ENCODE measurements around the gene HPDL. TPM values are rescaled to one million over a fixed set of nuclear protein-coding genes. Genes with fewer than 3 reads are reported as not detected.

Gene HPDL
- total and polyA plus RNA-seq, 2 of the 8 experiments (the other 6 are each of a cell fraction or from before 2014, with no cell fraction given) = 58.5 to 62.7 TPM

DNA sequence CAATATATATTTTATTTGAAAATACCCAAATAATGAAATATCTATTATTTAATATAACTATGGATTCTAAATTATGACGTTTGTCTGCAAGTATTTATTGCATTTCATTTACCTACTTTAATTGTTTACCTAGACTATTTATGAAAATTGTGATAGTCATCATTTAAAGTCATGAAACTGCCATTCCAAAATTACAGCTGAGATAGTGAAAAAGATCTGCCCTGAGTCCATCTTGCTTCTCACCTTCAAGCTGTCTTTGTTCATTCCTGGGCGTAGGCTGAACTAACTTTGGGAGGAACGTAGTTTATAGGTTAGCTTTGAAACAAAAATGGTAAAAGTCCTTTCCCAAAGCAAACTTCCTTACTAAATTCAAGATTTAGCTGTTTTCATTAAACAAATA is 12.4 kb upstream of the HPDL start (continued):
- TF ChIP-seq, protein P1, sequence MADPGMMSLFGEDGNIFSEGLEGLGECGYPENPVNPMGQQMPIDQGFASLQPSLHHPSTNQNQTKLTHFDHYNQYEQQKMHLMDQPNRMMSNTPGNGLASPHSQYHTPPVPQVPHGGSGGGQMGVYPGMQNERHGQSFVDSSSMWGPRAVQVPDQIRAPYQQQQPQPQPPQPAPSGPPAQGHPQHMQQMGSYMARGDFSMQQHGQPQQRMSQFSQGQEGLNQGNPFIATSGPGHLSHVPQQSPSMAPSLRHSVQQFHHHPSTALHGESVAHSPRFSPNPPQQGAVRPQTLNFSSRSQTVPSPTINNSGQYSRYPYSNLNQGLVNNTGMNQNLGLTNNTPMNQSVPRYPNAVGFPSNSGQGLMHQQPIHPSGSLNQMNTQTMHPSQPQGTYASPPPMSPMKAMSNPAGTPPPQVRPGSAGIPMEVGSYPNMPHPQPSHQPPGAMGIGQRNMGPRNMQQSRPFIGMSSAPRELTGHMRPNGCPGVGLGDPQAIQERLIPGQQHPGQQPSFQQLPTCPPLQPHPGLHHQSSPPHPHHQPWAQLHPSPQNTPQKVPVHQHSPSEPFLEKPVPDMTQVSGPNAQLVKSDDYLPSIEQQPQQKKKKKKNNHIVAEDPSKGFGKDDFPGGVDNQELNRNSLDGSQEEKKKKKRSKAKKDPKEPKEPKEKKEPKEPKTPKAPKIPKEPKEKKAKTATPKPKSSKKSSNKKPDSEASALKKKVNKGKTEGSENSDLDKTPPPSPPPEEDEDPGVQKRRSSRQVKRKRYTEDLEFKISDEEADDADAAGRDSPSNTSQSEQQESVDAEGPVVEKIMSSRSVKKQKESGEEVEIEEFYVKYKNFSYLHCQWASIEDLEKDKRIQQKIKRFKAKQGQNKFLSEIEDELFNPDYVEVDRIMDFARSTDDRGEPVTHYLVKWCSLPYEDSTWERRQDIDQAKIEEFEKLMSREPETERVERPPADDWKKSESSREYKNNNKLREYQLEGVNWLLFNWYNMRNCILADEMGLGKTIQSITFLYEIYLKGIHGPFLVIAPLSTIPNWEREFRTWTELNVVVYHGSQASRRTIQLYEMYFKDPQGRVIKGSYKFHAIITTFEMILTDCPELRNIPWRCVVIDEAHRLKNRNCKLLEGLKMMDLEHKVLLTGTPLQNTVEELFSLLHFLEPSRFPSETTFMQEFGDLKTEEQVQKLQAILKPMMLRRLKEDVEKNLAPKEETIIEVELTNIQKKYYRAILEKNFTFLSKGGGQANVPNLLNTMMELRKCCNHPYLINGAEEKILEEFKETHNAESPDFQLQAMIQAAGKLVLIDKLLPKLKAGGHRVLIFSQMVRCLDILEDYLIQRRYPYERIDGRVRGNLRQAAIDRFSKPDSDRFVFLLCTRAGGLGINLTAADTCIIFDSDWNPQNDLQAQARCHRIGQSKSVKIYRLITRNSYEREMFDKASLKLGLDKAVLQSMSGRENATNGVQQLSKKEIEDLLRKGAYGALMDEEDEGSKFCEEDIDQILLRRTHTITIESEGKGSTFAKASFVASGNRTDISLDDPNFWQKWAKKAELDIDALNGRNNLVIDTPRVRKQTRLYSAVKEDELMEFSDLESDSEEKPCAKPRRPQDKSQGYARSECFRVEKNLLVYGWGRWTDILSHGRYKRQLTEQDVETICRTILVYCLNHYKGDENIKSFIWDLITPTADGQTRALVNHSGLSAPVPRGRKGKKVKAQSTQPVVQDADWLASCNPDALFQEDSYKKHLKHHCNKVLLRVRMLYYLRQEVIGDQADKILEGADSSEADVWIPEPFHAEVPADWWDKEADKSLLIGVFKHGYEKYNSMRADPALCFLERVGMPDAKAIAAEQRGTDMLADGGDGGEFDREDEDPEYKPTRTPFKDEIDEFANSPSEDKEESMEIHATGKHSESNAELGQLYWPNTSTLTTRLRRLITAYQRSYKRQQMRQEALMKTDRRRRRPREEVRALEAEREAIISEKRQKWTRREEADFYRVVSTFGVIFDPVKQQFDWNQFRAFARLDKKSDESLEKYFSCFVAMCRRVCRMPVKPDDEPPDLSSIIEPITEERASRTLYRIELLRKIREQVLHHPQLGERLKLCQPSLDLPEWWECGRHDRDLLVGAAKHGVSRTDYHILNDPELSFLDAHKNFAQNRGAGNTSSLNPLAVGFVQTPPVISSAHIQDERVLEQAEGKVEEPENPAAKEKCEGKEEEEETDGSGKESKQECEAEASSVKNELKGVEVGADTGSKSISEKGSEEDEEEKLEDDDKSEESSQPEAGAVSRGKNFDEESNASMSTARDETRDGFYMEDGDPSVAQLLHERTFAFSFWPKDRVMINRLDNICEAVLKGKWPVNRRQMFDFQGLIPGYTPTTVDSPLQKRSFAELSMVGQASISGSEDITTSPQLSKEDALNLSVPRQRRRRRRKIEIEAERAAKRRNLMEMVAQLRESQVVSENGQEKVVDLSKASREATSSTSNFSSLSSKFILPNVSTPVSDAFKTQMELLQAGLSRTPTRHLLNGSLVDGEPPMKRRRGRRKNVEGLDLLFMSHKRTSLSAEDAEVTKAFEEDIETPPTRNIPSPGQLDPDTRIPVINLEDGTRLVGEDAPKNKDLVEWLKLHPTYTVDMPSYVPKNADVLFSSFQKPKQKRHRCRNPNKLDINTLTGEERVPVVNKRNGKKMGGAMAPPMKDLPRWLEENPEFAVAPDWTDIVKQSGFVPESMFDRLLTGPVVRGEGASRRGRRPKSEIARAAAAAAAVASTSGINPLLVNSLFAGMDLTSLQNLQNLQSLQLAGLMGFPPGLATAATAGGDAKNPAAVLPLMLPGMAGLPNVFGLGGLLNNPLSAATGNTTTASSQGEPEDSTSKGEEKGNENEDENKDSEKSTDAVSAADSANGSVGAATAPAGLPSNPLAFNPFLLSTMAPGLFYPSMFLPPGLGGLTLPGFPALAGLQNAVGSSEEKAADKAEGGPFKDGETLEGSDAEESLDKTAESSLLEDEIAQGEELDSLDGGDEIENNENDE (IDR thresholded peaks at IDR 0.05; ENCODE audit: insufficient replicate concordance, low read length) = no peak
- TF ChIP-seq HDAC6 (IDR thresholded peaks at IDR 0.05; ENCODE audit: low read depth, low read length) = no peak
- TF ChIP-seq SP4 (IDR thresholded peaks at IDR 0.05; ENCODE audit: low read length) = no peak
- no peak for TF ChIP-seq CEBPB (IDR thresholded peaks at IDR 0.05; ENCODE audit: low read depth, low read length)
- TF ChIP-seq EP300 (IDR thresholded peaks at IDR 0.05; ENCODE audit: borderline replicate concordance in 1 of 2, low read depth in 2 of 2, low read length in 2 of 2) = no peak
- TF ChIP-seq, protein P2, sequence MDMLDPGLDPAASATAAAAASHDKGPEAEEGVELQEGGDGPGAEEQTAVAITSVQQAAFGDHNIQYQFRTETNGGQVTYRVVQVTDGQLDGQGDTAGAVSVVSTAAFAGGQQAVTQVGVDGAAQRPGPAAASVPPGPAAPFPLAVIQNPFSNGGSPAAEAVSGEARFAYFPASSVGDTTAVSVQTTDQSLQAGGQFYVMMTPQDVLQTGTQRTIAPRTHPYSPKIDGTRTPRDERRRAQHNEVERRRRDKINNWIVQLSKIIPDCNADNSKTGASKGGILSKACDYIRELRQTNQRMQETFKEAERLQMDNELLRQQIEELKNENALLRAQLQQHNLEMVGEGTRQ (IDR thresholded peaks at IDR 0.05; ENCODE audit: low read length) = no peak

All from H1 (cell line).